OCI-LY1 (cell line): ENCODE data around the gene CD83.

ENCODE experiments used
- CTCF ChIP-seq: fragments of 200-600 bp; sonication (generic), shearing (Covaris generic); IDR thresholded peaks from 2 replicates; pipeline ENCODE4 v1.5.1; 2017; ENCODE audit warnings: mild to moderate bottlenecking, antibody characterized with exemption, low read length, moderate library complexity, mixed read lengths
- EZH2 ChIP-seq: fragments of 200-600 bp; sonication (generic), shearing (Covaris generic); IDR thresholded peaks from 2 replicates; pipeline ENCODE4 v1.8.0; 2017; ENCODE audit warnings: borderline replicate concordance, mixed run types, mild to moderate bottlenecking, antibody characterized with exemption, low read length, moderate library complexity, mixed read lengths

- TF ChIP-seq CTCF (no peak), EZH2 (no peak)
Observed at GRCh38 chr6:14094721-14095120, 22.9 kb upstream of the CD83 start.
